Neural progenitor cell (in vitro differentiated cells): ENCODE data around the gene PIP4K2A.

Experiments
- CTCF ChIP-seq: fragments of 200-600 bp; sonication (generic); IDR thresholded peaks from 2 replicates; pipeline ENCODE4 v1.5.1; 2017; ENCODE audit warnings: antibody characterized with exemption, mild to moderate bottlenecking
- EZH2 ChIP-seq: fragments of 200-600 bp; sonication (generic); IDR thresholded peaks from 2 replicates; pipeline ENCODE4 v1.6.1; 2017; ENCODE audit warnings: antibody characterized with exemption, mild to moderate bottlenecking, moderate library complexity
- EZH2phosphoT487 ChIP-seq: fragments of 200-600 bp; sonication (generic); IDR thresholded peaks from 2 replicates; pipeline ENCODE4 v1.6.1; 2017; ENCODE audit warnings: antibody characterized with exemption

DNA sequence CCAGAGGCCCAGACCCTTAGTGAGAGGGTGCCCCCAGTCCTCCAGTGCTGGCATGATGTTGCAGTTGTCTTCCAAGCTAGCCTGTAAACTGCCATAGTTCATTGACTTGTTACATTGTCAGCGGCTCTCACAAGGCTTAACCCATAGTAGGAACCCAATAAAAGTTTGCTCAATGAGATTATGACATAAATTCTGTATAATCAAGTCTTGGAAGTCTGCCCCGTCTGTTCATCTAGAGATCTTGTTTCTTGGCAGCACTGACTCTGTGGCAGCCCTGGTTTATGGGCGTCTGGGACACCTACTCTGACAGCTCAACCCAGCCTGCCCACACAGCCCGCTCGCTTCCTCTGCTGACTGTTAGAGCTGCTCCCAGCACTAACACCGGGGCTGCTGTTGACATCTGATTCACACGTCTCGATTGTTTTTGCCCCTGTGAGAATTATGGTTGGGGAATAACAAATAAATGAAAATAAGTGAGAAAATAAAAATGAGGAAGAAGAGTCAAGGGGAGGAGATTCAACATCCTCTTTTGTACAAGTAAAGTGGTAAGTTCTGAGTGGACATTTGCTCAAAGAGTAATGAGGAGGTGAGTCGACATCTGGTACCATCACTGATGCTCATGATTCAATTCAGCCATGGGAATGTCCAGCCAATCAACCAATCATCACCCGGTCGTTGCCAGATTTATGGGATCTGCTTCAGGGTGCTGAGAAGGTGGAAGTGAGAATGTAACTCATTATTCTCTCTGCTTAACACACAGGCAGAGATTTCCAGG lies 208.3 kb downstream of the PIP4K2A start:
- TF ChIP-seq CTCF (no peak), EZH2phosphoT487 (no peak), EZH2 (no peak)
